GM12878 (cell line): ENCODE results near the gene HOXB3. TPM values are rescaled to one million over a fixed set of nuclear protein-coding genes. Genes with fewer than 3 reads are reported as not detected.

ENCODE experiments used
- ATAC-seq: fragments of 200-7000 bp; cut with Tn5 transposase; 3 replicates; pipeline ENCODE4 v1.9.1; 2020; ENCODE audit warnings: mild to moderate bottlenecking, moderate library complexity
- BruUV-seq: library from RNA; stranded (reverse); fragments of 400-500 nt; replicated peaks from 2 replicates; lab custom pipeline; 2021; lab: Mats Ljungman, UMichigan
- CTCF ChIA-PET: fragments of 300-600 bp; sonication (Branson Sonifier 250); formaldehyde crosslinking; extraction: SDS; loops from one replicate; lab custom pipeline; 2021; ENCODE audit warnings: inconsistent platforms; lab: Yijun Ruan, JAX
- POLR2A ChIA-PET: fragments of 350-600 bp; formaldehyde crosslinking; extraction: SDS; loops from one replicate; lab custom pipeline; 2021; ENCODE audit warnings: inconsistent platforms; lab: Charles Lee
- RAD21 ChIA-PET: fragments of 300-600 bp; sonication (Branson Sonifier 250); formaldehyde crosslinking; loops from one replicate; lab custom pipeline; 2023; ENCODE audit warnings: antibody characterized with exemption; ENCODE audit not compliant: unreplicated experiment; lab: Charles Lee
- SMC1A ChIA-PET: fragments of 300-600 bp; sonication (Branson Sonifier 250); formaldehyde crosslinking; loops from one replicate; lab custom pipeline; 2023; ENCODE audit not compliant: unreplicated experiment, uncharacterized antibody; lab: Charles Lee
- DNase-seq: peaks from one replicate; pipeline ENCODE4 v3.0.0-alpha.2; 2011; ENCODE audit warnings: low read depth, low spot score
- FAIRE-seq: peaks from 3 replicates; lab custom pipeline; 2011; peaks lifted over from hg19 to GRCh38; lab: Jason Lieb, UNC
- H2AFZ ChIP-seq: 2 replicates; pipeline ENCODE4 v1.6.0; 2011; ENCODE audit warnings: low read depth, low read length, control low read depth; ENCODE audit not compliant: control insufficient read depth
- H3K27ac ChIP-seq: 2 replicates; pipeline ENCODE4 v1.5.1; 2011; ENCODE audit warnings: control low read depth; ENCODE audit not compliant: control insufficient read depth, insufficient read depth
- H3K27me3 ChIP-seq, 2 experiments: replicated peaks in 1 of 2; 2 replicates each; pipeline versions ENCODE4 v1.6.0 to v1.6.1; 2011; ENCODE audit warnings: low read length in 1 of 2; ENCODE audit not compliant: control insufficient read depth in 2 of 2, insufficient read depth in 2 of 2
- H3K36me3 ChIP-seq, 2 experiments: 2 replicates each; pipeline ENCODE4 v1.5.1; 2011; ENCODE audit warnings: low read length in 1 of 2; ENCODE audit not compliant: control insufficient read depth in 2 of 2, insufficient read depth in 2 of 2
- H3K4me1 ChIP-seq: 2 replicates; pipeline ENCODE4 v1.6.1; 2011; ENCODE audit warnings: mild to moderate bottlenecking, low read length, moderate library complexity, mixed read lengths; ENCODE audit not compliant: control insufficient read depth, insufficient read depth
- H3K4me2 ChIP-seq: 2 replicates; pipeline ENCODE4 v1.6.0; 2011; ENCODE audit warnings: control low read depth; ENCODE audit not compliant: control insufficient read depth, insufficient read depth
- H3K4me3 ChIP-seq: fragments of 200-600 bp; sonication (generic); 2 replicates; pipeline ENCODE4 v1.5.1; 2016
- H3K79me2 ChIP-seq: 2 replicates; pipeline ENCODE4 v1.6.0; 2011; ENCODE audit warnings: low read length; ENCODE audit not compliant: control insufficient read depth, insufficient read depth
- H3K9ac ChIP-seq: 2 replicates; pipeline ENCODE4 v1.8.0; 2011; ENCODE audit warnings: low read length, control low read depth, mixed read lengths; ENCODE audit not compliant: control insufficient read depth, insufficient read depth
- H3K9me3 ChIP-seq: replicated peaks from 3 replicates; pipeline ENCODE4 v1.5.1; 2011; ENCODE audit warnings: mild to moderate bottlenecking, low read length; ENCODE audit not compliant: control insufficient read depth, insufficient read depth
- H4K20me1 ChIP-seq: 2 replicates; pipeline ENCODE4 v1.6.0; 2011; ENCODE audit not compliant: control insufficient read depth, insufficient read depth
- EED ChIP-seq: sonication (generic); IDR thresholded peaks from 2 replicates; pipeline ENCODE4 v1.6.1; 2016; ENCODE audit warnings: antibody characterized with exemption, low read depth
- EGR1 ChIP-seq, 2 experiments: IDR thresholded peaks; 1 replicate in 1 of 2; 2 replicates in 1 of 2; pipeline ENCODE4 v1.6.1; 2011 to 2012; ENCODE audit warnings: low read depth in 2 of 2, low read length in 2 of 2, borderline replicate concordance in 1 of 2, mild to moderate bottlenecking in 1 of 2, moderate library complexity in 1 of 2
- ETV6 ChIP-seq, 2 experiments: fragments of 450-650 bp in 1 of 2; IDR thresholded peaks in 1 of 2; conservative IDR thresholded peaks in 1 of 2; 2 replicates each; pipeline ENCODE4 v1.6.1; 2014; ENCODE audit warnings: antibody characterized with exemption in 1 of 2, borderline replicate concordance in 1 of 2, low read depth in 1 of 2, mild to moderate bottlenecking in 1 of 2, moderate library complexity in 1 of 2
- IKZF1 ChIP-seq: fragments of 450-650 bp; conservative IDR thresholded peaks from 2 replicates; pipeline ENCODE4 v1.6.1; 2017; ENCODE audit warnings: antibody characterized with exemption, mild to moderate bottlenecking
- IKZF2 ChIP-seq, 2 experiments: fragments of 450-650 bp; IDR thresholded peaks; 2 replicates each; pipeline ENCODE4 v1.6.1; 2017; ENCODE audit warnings: mild to moderate bottlenecking in 2 of 2, moderate library complexity in 2 of 2
- NBN ChIP-seq: fragments of 450-650 bp; IDR thresholded peaks from 2 replicates; pipeline ENCODE4 v1.6.1; 2016
- NFYB ChIP-seq: IDR thresholded peaks from 2 replicates; pipeline ENCODE4 v1.6.1; 2011; ENCODE audit warnings: low read depth, mild to moderate bottlenecking, low read length, improper control_type of control experiment, moderate library complexity; ENCODE audit not compliant: insufficient read depth
- RELB ChIP-seq: fragments of 450-650 bp; IDR thresholded peaks from 2 replicates; pipeline ENCODE4 v1.6.1; 2017; ENCODE audit warnings: low read depth, mild to moderate bottlenecking, moderate library complexity
- SREBF1 ChIP-seq: IDR thresholded peaks from 2 replicates; pipeline ENCODE4 v1.6.1; 2012; ENCODE audit warnings: mild to moderate bottlenecking, low read length
- SUPT20H ChIP-seq: IDR thresholded peaks from 2 replicates; pipeline ENCODE4 v1.6.1; 2011; ENCODE audit warnings: low read depth, mild to moderate bottlenecking, low read length, moderate library complexity, borderline replicate concordance; ENCODE audit not compliant: control insufficient read depth
- YY1 ChIP-seq: IDR thresholded peaks from 2 replicates; pipeline ENCODE4 v1.6.1; 2011; ENCODE audit warnings: low read depth, mild to moderate bottlenecking, low read length
- ZNF687 ChIP-seq: fragments of 450-650 bp; IDR thresholded peaks from 2 replicates; pipeline ENCODE4 v1.6.1; 2017; ENCODE audit warnings: mild to moderate bottlenecking, moderate library complexity
- WGBS: methylation state at CpG from one replicate; pipeline ENCODE4 v1.1.6; 2016; ENCODE audit warnings: low lambda C conversion rate; ENCODE audit not compliant: insufficient replicate concordance, insufficient coverage; ENCODE audit errors: missing lambda C conversion rate; 5-methylcytosine and 5-hydroxymethylcytosine counted together
- in situ Hi-C: fragments of 300-500 bp; cut with MboI; formaldehyde crosslinking; loops from 9 replicates; pipeline ENCODE4 v1.14.3; 2018; ENCODE audit warnings: mixed read lengths
- intact Hi-C: fragments of 100-400 bp; cut with micrococcal nuclease; formaldehyde crosslinking; loops from one replicate; pipeline ENCODE4 v1.14.2; 2022; ENCODE audit not compliant: unreplicated experiment
- polyA plus RNA-seq, 11 experiments: library from polyadenylated mRNA; depleted of rRNA in 4 of 11; unstranded in 6 of 11; stranded (reverse) in 5 of 11; fragments of >200 nt; fragmentation: Nextera tagmentation in 4 of 11; fragmentation: Illumina TruSeq in 1 of 11; extraction: Ambion mirVana in 4 of 11; extraction: Trizol in 1 of 11; gene quantifications; 1 replicate in 1 of 11; 2 replicates in 10 of 11; pipeline versions ENCODE4 v1.2.1 to v1.2.3, GENCODE V29; 2011 to 2016; ENCODE audit warnings: inconsistent platforms in 2 of 11, missing spikeins in 2 of 11, low read depth in 1 of 11
- total RNA-seq, 4 experiments: library from RNA; depleted of rRNA in 3 of 4; stranded (reverse); fragments of >200 nt in 3 of 4; fragmentation: Illumina TruSeq in 1 of 4; extraction: Trizol in 1 of 4; gene quantifications; 2 replicates each; pipeline versions ENCODE4 v1.2.1 to v1.2.3, GENCODE V29; 2013 to 2021
- TF ChIP-seq, protein P1 (sequence below): fragments of 450-650 bp; IDR thresholded peaks from 2 replicates; pipeline ENCODE4 v1.6.1; 2017; ENCODE audit warnings: mild to moderate bottlenecking, moderate library complexity

The HOXB3 gene
- total and polyA plus RNA-seq, 10 of the 15 experiments (the other 5 are each of a cell fraction or from before 2014, with no cell fraction given) = 0.19 to 7.7 (median 2.9) TPM

DNA sequence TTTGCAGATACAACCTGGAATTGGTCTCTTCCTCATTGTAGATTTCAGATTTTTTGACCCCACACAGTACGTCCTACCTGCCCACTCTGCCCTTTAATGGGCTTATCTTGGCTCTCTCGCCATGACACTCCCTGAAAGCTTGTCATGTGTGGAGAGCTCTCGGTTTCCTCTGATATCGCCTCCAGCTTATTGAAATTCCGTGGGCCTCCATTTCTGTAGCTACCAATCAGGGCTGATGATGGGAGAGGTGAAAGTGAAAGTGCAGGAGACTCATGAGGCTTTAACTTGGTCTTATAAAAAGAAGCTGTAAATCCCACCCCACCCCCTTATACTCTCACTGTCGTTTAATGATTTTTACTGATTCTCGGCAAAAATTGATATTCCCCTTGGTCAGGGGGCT is 76.9 kb downstream of the HOXB3 start:
- in situ Hi-C loops = no loop called here
- FAIRE-seq = no peak
- no peaks in the 10 kb centered on the region for H3K79me2 ChIP-seq
- H3K36me3 ChIP-seq = no peaks in the 10 kb centered on the region
- no peaks in the 10 kb centered on the region for H3K27me3 ChIP-seq
- BruUV-seq = no TSS peak
- no peaks in the 10 kb centered on the region for H3K9me3 ChIP-seq
- ChIA-PET POLR2A (interaction anchor here (0.7 to 1.8 kb wide), 7 partner anchors 14 to 465 kb away, joined by 3 to 9 read pairs (median 3); partner anchors contain the start of gene NFE2L1), CTCF (interaction anchor here (0.7 to 2.7 kb wide), 10 partner anchors 9 to 288 kb away, joined by 3 to 26 read pairs (median 4); no protein-coding TSS in a partner anchor), SMC1A (interaction anchor here (0.8 to 4.9 kb wide), 21 partner anchors 9 to 205 kb away, joined by 3 to 31 read pairs (median 4); no protein-coding TSS in a partner anchor), RAD21 (interaction anchor here (0.8 to 3.2 kb wide), 18 partner anchors 9 to 177 kb away, joined by 3 to 16 read pairs (median 3); no protein-coding TSS in a partner anchor)
- peak overlapping the region; percentile 54 for H3K27ac ChIP-seq
- H2AFZ ChIP-seq = peak overlapping the region; percentile 88
- H3K4me3 ChIP-seq = peak overlapping the region; percentile 34; the same call in 1 of the 2 replicates
- intact Hi-C loops = no loop called here
- 77% methylated on average over 7 of the region's 7 CpGs for WGBS
- peak overlapping the region; percentile 86 for H3K4me2 ChIP-seq
- peak; percentile 53 for ATAC-seq
- peak overlapping the region; percentile 49 for H3K9ac ChIP-seq
- no peaks in the 10 kb centered on the region for H4K20me1 ChIP-seq
- peaks cover 56% of the 10 kb centered on the region for H3K4me1 ChIP-seq
- no peak for DNase-seq
- TF ChIP-seq EED (peak; percentile 46; the same call in 1 of the 2 replicates), RELB (0 out of 2 replicates have a peak, but pooled peaks have one; percentile 35), NFYB (peak; percentile 44; the same call in 1 of the 2 replicates), IKZF1 (peak; percentile 28; the same call in 1 of the 2 replicates), NBN (peak; percentile 28; the same call in 1 of the 2 replicates), YY1 (peak; percentile 47; the same call in 1 of the 2 replicates), ETV6 (conservative IDR thresholded peaks at IDR 0.05 in 1 of 2, IDR thresholded peaks at IDR 0.05 in 1 of 2; ENCODE audit: borderline replicate concordance in 1 of 2, low read depth in 1 of 2) (no peak), ZNF687 (peak; percentile 46; the same call in 1 of the 2 replicates), EGR1 (IDR thresholded peaks at IDR 0.05; ENCODE audit: borderline replicate concordance in 1 of 2, low read depth in 2 of 2, low read length in 2 of 2) (no peak), SREBF1 (no peak), SUPT20H (no peak), IKZF2 (IDR thresholded peaks at IDR 0.05) (peak in 1 of 2 experiments; percentile 25; a peak in 1 of 4 replicates)
- TF ChIP-seq, protein P1, sequence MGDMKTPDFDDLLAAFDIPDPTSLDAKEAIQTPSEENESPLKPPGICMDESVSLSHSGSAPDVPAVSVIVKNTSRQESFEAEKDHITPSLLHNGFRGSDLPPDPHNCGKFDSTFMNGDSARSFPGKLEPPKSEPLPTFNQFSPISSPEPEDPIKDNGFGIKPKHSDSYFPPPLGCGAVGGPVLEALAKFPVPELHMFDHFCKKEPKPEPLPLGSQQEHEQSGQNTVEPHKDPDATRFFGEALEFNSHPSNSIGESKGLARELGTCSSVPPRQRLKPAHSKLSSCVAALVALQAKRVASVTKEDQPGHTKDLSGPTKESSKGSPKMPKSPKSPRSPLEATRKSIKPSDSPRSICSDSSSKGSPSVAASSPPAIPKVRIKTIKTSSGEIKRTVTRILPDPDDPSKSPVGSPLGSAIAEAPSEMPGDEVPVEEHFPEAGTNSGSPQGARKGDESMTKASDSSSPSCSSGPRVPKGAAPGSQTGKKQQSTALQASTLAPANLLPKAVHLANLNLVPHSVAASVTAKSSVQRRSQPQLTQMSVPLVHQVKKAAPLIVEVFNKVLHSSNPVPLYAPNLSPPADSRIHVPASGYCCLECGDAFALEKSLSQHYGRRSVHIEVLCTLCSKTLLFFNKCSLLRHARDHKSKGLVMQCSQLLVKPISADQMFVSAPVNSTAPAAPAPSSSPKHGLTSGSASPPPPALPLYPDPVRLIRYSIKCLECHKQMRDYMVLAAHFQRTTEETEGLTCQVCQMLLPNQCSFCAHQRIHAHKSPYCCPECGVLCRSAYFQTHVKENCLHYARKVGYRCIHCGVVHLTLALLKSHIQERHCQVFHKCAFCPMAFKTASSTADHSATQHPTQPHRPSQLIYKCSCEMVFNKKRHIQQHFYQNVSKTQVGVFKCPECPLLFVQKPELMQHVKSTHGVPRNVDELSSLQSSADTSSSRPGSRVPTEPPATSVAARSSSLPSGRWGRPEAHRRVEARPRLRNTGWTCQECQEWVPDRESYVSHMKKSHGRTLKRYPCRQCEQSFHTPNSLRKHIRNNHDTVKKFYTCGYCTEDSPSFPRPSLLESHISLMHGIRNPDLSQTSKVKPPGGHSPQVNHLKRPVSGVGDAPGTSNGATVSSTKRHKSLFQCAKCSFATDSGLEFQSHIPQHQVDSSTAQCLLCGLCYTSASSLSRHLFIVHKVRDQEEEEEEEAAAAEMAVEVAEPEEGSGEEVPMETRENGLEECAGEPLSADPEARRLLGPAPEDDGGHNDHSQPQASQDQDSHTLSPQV = 0 out of 2 replicates have a peak, but pooled peaks have one; percentile 14
